HFF-Myc (cell line): ENCODE results near the gene TINCR.
"Not testable (repeated sequence)": the region's sequence is repeated elsewhere in the genome, so short reads cannot be mapped to it uniquely, and the experiment has no call there.

Experiments used
- DNase-seq: peaks from one replicate; pipeline ENCODE4 v3.0.0-alpha.2; 2011; ENCODE audit warnings: low read depth; ENCODE audit errors: extremely low read depth
- H3K4me3 ChIP-seq: replicated peaks from 2 replicates; pipeline ENCODE4 v1.5.1; 2011; ENCODE audit warnings: low read depth, mild to moderate bottlenecking, control low read depth, low read length
- TF ChIP-seq, protein P1 (sequence below): IDR thresholded peaks from 2 replicates; pipeline ENCODE4 v1.5.1; 2012; ENCODE audit warnings: mild to moderate bottlenecking, low read depth, low read length, control low read depth; ENCODE audit errors: missing control alignments

TINCR gene

DNA sequence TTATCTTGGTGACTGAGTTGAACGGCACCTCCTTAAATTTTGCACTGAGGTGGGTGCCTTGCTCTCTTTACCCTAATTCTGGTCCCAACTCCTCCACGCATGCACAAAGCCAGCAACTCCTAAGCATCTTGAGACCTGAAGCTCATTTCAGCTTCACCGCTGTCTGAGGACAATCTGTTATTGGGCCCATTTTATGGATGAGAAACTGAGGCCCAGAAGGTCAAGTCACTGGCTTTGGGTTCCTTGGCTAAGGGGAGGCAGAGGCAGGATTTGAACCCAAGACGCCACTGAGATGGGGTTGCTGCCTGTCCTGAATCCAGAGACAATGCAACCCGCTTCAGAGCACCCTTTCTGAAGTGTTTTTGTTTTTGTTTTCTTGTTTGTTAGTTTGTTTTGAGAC lies 22.7 kb downstream of the TINCR start:
- no peak for DNase-seq
- H3K4me3 ChIP-seq = no peak overlapping the region
- TF ChIP-seq, protein P1, sequence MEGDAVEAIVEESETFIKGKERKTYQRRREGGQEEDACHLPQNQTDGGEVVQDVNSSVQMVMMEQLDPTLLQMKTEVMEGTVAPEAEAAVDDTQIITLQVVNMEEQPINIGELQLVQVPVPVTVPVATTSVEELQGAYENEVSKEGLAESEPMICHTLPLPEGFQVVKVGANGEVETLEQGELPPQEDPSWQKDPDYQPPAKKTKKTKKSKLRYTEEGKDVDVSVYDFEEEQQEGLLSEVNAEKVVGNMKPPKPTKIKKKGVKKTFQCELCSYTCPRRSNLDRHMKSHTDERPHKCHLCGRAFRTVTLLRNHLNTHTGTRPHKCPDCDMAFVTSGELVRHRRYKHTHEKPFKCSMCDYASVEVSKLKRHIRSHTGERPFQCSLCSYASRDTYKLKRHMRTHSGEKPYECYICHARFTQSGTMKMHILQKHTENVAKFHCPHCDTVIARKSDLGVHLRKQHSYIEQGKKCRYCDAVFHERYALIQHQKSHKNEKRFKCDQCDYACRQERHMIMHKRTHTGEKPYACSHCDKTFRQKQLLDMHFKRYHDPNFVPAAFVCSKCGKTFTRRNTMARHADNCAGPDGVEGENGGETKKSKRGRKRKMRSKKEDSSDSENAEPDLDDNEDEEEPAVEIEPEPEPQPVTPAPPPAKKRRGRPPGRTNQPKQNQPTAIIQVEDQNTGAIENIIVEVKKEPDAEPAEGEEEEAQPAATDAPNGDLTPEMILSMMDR = no peak

DNA sequence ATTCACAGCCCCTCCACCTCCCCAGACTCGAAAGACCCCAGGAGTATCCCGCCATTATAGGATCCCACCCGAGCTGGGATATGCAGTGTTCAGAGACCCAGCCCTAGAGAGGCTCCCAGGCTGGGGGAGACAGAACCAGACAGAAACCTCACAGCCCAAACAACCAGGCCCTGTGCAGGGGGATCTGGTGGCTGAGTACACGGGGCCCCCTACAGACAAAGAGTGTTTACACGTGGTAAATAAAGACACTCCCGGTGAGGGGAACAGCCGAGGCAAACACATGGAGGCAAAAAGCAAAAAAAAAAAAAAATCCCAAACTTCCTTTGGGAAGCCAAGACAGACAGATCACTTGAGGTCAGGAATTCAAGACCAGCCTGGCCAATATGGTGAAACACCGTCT lies 25.1 kb downstream of the TINCR start:
- TF ChIP-seq, protein P1 = no peak
- H3K4me3 ChIP-seq = no peak overlapping the region
- no peak for DNase-seq

DNA sequence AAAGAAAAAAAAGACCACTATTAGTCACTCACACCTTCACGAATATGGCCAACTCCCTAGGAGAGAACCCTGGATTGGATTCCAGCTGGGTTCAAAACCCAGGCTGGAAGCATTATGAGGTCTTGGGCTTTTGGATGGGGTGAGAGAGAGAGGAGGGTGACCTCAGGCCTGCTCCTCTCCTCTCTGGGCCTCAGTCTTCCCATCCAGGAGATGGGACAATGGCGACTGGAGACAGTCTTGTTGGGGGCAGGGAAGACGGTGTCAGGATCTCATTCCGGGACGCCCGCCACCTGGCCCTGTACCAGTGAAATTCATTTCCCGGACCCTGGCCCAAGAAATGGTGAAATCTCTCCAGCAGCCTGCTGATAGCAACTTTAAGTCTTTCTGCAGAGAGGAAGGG lies 26.3 kb downstream of the TINCR start:
- no peak for DNase-seq
- TF ChIP-seq, protein P1 = no peak
- no peak overlapping the region for H3K4me3 ChIP-seq

DNA sequence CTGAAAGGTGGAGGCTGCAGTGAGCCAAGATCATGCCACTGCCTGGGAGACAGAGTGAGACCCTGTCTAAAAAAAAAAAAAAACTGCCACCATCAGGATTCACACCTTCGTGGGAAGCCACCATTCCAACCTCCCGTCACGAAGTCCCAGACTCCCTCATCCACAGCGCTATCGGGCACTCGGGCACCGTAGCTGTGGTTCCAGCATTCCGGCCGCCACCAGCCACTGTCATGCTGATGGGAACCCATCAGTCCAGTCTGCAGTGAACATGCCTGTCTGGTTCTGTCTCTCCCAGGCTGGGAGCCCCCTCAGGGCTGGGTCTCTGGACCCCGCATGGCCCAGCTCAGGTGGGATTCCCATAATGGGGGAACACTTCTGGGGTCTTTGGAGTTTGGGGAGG lies 27.5 kb downstream of the TINCR start:
- DNase-seq = no peak
- TF ChIP-seq, protein P1 = no peak
- no peak overlapping the region for H3K4me3 ChIP-seq

DNA sequence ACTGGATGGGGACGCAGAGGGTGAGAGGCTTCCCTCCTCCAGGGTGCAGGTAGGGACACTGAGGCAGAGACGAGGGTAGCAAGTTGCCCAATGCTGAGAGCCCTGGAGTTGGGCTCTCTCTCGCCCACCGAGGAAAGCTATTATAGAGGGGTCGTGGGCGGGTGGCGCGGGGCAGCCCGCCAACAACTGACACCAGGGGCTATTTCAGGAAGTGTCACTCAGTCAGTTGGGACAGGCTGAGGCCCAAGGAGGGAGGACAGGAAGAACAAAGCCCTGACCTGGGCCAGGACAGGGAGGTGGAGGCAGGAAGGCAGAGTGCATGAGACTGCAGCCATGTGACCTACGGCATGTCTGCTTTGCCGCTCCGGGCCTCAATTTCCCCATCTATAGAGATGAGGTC lies 29.9 kb downstream of the TINCR start:
- no peak for DNase-seq
- no peak overlapping the region for H3K4me3 ChIP-seq
- TF ChIP-seq, protein P1 = no peak

DNA sequence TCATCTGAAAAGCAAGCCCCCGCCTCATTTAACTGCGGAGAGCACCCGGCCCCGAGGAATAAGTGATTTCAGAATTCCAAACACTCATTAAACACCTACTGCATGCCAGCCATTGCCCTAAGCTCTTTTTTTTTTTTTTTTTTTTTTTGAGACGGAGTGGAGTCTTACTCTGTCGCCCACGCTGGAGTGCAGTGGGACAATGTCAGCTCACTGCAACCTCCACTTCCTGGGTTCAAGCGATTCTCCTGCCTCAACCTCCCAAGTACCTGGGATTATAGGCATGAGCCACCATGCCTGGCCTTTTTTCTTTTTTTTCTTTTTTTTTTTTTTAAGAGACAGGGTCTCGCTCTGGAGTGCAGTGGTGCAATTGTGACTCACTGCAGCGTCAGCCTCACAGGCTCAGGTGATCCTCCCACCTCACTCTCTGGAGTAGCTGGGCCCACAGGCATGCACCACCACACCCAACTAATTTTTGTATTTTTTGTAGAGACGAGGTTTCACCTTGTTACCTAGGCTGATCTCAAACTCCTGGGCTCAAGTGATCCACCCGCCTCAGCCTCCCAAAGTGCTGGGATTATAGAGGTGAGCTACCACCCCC lies 30.7 kb downstream of the TINCR start:
- not testable (repeated sequence) for DNase-seq, H3K4me3 ChIP-seq

DNA sequence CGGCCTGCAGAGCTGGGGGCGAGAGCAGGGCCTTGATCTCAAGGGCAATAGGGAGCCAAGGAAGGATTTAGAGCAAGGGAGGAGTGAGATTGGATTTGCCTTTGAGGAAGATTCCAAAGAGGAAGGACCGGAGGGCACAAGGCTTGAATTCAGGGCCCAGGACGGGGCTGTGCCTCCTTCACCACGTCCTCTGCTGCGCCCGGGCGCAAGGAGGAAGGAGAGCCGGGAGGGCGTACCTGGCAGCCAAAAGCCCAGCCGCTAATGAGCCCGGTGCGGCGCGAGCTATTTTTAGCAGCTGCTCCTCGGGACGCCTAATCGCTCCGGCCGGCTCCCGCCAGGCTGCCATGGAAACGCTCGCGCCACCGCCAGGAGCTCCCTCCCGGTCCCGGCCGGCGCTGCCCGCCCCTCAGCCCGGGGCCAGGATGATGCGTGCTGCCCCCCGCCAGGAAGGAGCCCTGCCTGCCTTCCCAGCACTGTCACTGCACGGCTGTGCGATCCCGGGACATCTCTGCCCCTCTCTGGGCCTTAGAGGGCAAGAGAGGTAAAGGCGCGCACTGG lies 31.3 kb downstream of the TINCR start:
- H3K4me3 ChIP-seq = no peak overlapping the region
- TF ChIP-seq, protein P1 = no peak
- DNase-seq = no peak
